ENCODE measurements around the gene CDK2AP2. TPM values are rescaled to one million over a fixed set of nuclear protein-coding genes. Genes with fewer than 3 reads are reported as not detected.

Gene CDK2AP2
- polyA plus RNA-seq, 1 of the 3 experiments (the other 2 are of a cell fraction), result 47.9 TPM

GRCh38 chr11:67489885-67490726 is 17.9 kb downstream of the CDK2AP2 start:
- Histone ChIP-seq H2AFZ (ENCODE audit: low read depth) (no peak overlapping the region), H3K9me3 (no peaks in the 10 kb centered on the region), H3K36me3 (replicated peaks in 1 of 2; ENCODE audit: control insufficient read depth in 1 of 2, insufficient read depth in 2 of 2, low read length in 1 of 2) (peaks cover 0 to 47% of the 10 kb centered on the region in 2 experiments), H3K79me2 (ENCODE audit: insufficient read depth) (peaks cover 7% of the 10 kb centered on the region), H3F3A (replicated peaks; ENCODE audit: insufficient read depth) (peaks cover 6% of the 10 kb centered on the region), H3K9me2 (no peaks in the 10 kb centered on the region), H3K4me2 (no peak overlapping the region), H3K4me1 (ENCODE audit: control insufficient read depth in 1 of 2, insufficient read depth in 2 of 2, low read depth in 1 of 2, low read length in 1 of 2) (peaks cover 0 to under 1% of the 10 kb centered on the region in 2 experiments; a peak in 1 of 4 replicates), H4K20me1 (ENCODE audit: insufficient read depth) (no peaks in the 10 kb centered on the region), H3K9ac (no peak overlapping the region), H3K27me3 (ENCODE audit: insufficient read depth) (no peaks in the 10 kb centered on the region), H3K4me3 (ENCODE audit: low read depth in 2 of 2, low read length in 1 of 2) (no peak overlapping the region), H3K27ac (ENCODE audit: low read depth in 2 of 2, low read length in 1 of 2) (no peak overlapping the region)
- CTCF ChIA-PET, result interaction anchor here (1.2 to 1.5 kb wide), 3 partner anchors 12 to 133 kb away, joined by 3 to 4 read pairs (median 4); no protein-coding TSS in a partner anchor
- no peak for DNase-seq
- WGBS (ENCODE audit: low lambda C conversion rate), result 87% methylated on average over 8 of the region's 23 CpGs
- POLR2A ChIA-PET, result no interaction called here
- no peak for TF ChIP-seq EZH2phosphoT487 (IDR thresholded peaks at IDR 0.05; ENCODE audit: borderline replicate concordance, low read depth)
- no peak for TF ChIP-seq RCOR1 (IDR thresholded peaks at IDR 0.05; ENCODE audit: low read length)

GRCh38 chr11:67489203-67489884 is 18.6 kb downstream of the CDK2AP2 start:
- no peak overlapping the region for H3K4me3 ChIP-seq (ENCODE audit: low read depth in 2 of 2, low read length in 1 of 2)
- H3K36me3 ChIP-seq (replicated peaks in 1 of 2; ENCODE audit: control insufficient read depth in 1 of 2, insufficient read depth in 2 of 2, low read length in 1 of 2), result peaks cover 0 to 45% of the 10 kb centered on the region in 2 experiments
- H3K9me3 ChIP-seq, result no peaks in the 10 kb centered on the region
- no peaks in the 10 kb centered on the region for H3K27me3 ChIP-seq (ENCODE audit: insufficient read depth)
- H4K20me1 ChIP-seq (ENCODE audit: insufficient read depth), result no peaks in the 10 kb centered on the region
- no peak overlapping the region for H3K4me2 ChIP-seq
- H2AFZ ChIP-seq (ENCODE audit: low read depth), result no peak overlapping the region
- peaks cover 14% of the 10 kb centered on the region for H3K79me2 ChIP-seq (ENCODE audit: insufficient read depth)
- 91% methylated on average over 12 of the region's 25 CpGs for WGBS (ENCODE audit: low lambda C conversion rate)
- peaks cover 6% of the 10 kb centered on the region for H3F3A ChIP-seq (replicated peaks; ENCODE audit: insufficient read depth)
- no peak for DNase-seq
- POLR2A ChIA-PET, result no interaction called here
- CTCF ChIA-PET, result interaction anchor here (1.2 to 1.5 kb wide), 3 partner anchors 13 to 132 kb away, joined by 3 to 4 read pairs (median 4); no protein-coding TSS in a partner anchor
- peaks cover 0 to 6% of the 10 kb centered on the region in 2 experiments; a peak in 1 of 4 replicates for H3K4me1 ChIP-seq (ENCODE audit: control insufficient read depth in 1 of 2, insufficient read depth in 2 of 2, low read depth in 1 of 2, low read length in 1 of 2)
- no peak for TF ChIP-seq NRF1 (IDR thresholded peaks at IDR 0.05; ENCODE audit: low read depth, low read length)
- no peak for TF ChIP-seq MEF2A (IDR thresholded peaks at IDR 0.05; ENCODE audit: borderline replicate concordance, low read depth)
- no peak for TF ChIP-seq CTCF (IDR thresholded peaks at IDR 0.05)
- TF ChIP-seq GABPA (IDR thresholded peaks at IDR 0.05; ENCODE audit: low read depth), result no peak
- no peak for TF ChIP-seq RCOR1 (IDR thresholded peaks at IDR 0.05; ENCODE audit: low read length)
- H3K27ac ChIP-seq (ENCODE audit: low read depth in 2 of 2, low read length in 1 of 2), result no peak overlapping the region
- H3K9ac ChIP-seq, result no peak overlapping the region
- no peaks in the 10 kb centered on the region for H3K9me2 ChIP-seq
